GM12872 (cell line): ENCODE data around the gene RRAS2.

Experiments used
- CTCF ChIP-seq: IDR thresholded peaks from 3 replicates; pipeline ENCODE4 v1.5.1; 2011; ENCODE audit warnings: low read depth, mild to moderate bottlenecking, low read length, moderate library complexity; ENCODE audit not compliant: insufficient read depth

Gene RRAS2

DNA sequence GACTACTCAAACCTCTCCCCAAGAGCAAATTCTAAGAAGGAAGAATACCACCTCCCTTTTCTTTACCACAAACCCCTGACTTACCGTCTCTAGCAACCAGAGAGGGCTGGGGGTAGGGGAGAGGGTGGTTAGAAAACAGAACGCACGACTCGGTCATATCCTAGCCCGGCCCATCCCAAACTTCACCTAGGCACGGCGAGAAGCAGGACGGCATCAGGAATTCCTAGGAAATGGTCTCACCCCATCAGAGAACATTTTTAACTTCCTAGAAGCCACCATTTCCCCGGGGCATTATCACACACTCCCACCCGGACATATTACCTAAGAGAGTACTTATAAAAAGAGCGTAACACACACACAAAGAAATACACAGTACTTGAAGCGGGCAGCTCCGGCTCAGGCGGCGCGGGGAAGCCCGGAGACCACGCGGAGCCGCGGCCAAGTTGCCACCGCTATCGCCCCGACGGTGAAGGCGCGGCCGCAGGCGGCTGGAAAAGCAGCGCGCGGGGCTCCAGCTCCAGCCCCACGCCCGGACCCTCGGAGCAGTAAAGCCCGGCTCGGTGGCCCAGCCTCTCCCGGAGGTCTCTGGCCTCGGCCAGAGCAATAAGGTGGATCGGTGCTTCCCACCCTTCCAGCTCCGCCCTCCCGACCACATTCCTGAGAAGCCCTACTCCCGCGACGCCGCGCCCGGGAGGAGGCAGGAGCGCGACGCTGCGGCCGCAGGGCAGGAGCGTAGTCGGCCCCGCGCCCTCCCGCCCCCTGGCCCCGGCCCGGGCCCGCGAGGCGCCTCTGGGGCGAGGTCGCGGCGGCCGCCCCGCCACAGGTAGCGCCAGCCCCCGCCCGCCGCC lies 878 bp downstream of the RRAS2 start:
- no peak for TF ChIP-seq CTCF

- TF ChIP-seq CTCF: no peak
Observed at GRCh38 chr11:14356342-14356741, 2.6 kb downstream of the RRAS2 start.

- TF ChIP-seq CTCF: no peak
Observed at GRCh38 chr11:14350716-14351238, 8.2 kb downstream of the RRAS2 start.

GRCh38 chr11:14350215-14350614 lies 8.8 kb downstream of the RRAS2 start:
- TF ChIP-seq CTCF: no peak

DNA sequence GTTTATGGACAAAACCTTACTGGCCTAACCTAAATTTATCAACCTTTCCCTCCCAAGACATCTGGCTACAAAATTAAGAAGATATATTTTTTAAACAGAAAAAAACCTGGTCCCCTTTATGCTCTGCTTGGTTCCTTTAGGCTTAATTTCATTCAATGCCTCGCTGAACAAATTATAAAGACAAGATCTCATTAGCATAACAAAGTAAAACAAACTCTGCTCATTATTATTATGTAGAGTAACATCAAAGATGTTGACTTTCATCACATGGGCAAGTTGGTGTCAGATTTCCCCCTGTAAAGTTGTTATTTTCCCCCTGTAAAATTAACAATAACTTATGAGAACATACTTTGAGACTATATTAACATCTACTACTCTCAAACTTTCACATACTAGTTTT lies 11.0 kb downstream of the RRAS2 start:
- TF ChIP-seq CTCF: no peak

- no peak for TF ChIP-seq CTCF
Observed at GRCh38 chr11:14347494-14347893, 11.5 kb downstream of the RRAS2 start.

DNA sequence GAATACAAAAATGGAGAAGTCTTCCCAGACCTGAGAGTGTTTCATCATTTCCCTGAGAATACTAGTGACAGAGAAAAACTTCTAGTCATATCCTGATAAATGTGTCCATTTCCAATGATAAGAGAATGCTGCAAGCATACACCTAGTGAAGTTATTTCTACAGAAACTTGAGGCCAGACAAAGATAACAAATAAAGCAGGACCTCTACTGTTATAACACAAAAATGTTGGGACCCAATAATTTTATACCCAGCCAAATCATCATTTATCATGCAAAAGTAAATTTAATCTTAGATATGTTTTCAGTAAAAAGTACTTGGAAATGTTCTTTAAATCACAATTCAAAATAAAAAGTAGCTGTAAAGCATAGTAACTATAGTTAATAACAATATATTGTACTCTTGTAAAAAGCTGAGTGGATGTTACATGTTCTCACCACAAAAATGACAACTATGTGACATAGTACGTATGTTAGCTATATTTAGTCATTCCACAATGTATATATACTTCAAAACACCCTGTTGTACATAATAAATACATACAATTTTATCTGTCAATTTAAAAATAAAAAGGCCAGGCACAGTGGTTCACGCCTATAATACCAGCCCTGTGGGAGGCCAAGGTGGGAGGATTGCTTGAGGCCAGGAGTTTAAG lies 12.6 kb downstream of the RRAS2 start:
- TF ChIP-seq CTCF: no peak
